CMK (cell line): Measurements from ENCODE around the gene DLG2.
A peak's percentile ranks its signal among the peaks of the same experiment; 100 is the strongest.
"Not testable (repeated sequence)": the region's sequence is repeated elsewhere in the genome, so short reads cannot be mapped to it uniquely, and the experiment has no call there.

Experiments used
- DNase-seq: peaks from one replicate; pipeline ENCODE4 v3.0.0-alpha.2; 2010; ENCODE audit warnings: low read depth

Gene DLG2

GRCh38 chr11:84899740-84900139 is 727.4 kb downstream of the DLG2 start:
- DNase-seq: peak; percentile 4

GRCh38 chr11:84899134-84899533 is 728.0 kb downstream of the DLG2 start:
- no peak for DNase-seq

GRCh38 chr11:84894666-84895065 is 732.5 kb downstream of the DLG2 start:
- no peak for DNase-seq

- DNase-seq: no peak
Measured at GRCh38 chr11:84890676-84891075, 736.5 kb downstream of the DLG2 start.

- DNase-seq: no peak
Measured at GRCh38 chr11:84889556-84889955, 737.6 kb downstream of the DLG2 start.

GRCh38 chr11:84887055-84887629 is 740.0 kb downstream of the DLG2 start:
- DNase-seq: no peak

GRCh38 chr11:84886344-84886743 is 740.8 kb downstream of the DLG2 start:
- no peak for DNase-seq

- no peak for DNase-seq
Measured at GRCh38 chr11:84884836-84885235, 742.3 kb downstream of the DLG2 start.

GRCh38 chr11:84882056-84882455 is 745.1 kb downstream of the DLG2 start:
- DNase-seq: no peak

GRCh38 chr11:84871116-84871515 is 756.0 kb downstream of the DLG2 start:
- no peak for DNase-seq

GRCh38 chr11:84870486-84870885 is 756.7 kb downstream of the DLG2 start:
- DNase-seq: no peak

- no peak for DNase-seq
Measured at GRCh38 chr11:84866922-84867321, 760.2 kb downstream of the DLG2 start.

- no peak for DNase-seq
Measured at GRCh38 chr11:84865791-84866535, 761.2 kb downstream of the DLG2 start.

- DNase-seq: no peak
Measured at GRCh38 chr11:84865257-84865656, 761.9 kb downstream of the DLG2 start.

GRCh38 chr11:84857746-84858145 is 769.4 kb downstream of the DLG2 start:
- DNase-seq: no peak

- no peak for DNase-seq
Measured at GRCh38 chr11:84855508-84856245, 771.5 kb downstream of the DLG2 start.

- DNase-seq: no peak
Measured at GRCh38 chr11:84854498-84854880, 772.7 kb downstream of the DLG2 start.

- no peak for DNase-seq
Measured at GRCh38 chr11:84853841-84854497, 773.2 kb downstream of the DLG2 start.

- no peak for DNase-seq
Measured at GRCh38 chr11:84847842-84848241, 779.3 kb downstream of the DLG2 start.

GRCh38 chr11:84840201-84840600 is 786.9 kb downstream of the DLG2 start:
- DNase-seq: not testable (repeated sequence)

GRCh38 chr11:84837402-84838069 is 789.6 kb downstream of the DLG2 start:
- no peak for DNase-seq

- DNase-seq: no peak
Measured at GRCh38 chr11:84836371-84836770, 790.8 kb downstream of the DLG2 start.
